ENCODE measurements around the gene RAB5IF. TPM values are rescaled to one million over a fixed set of nuclear protein-coding genes. Genes with fewer than 3 reads are reported as not detected.
A peak's percentile ranks its signal among the peaks of the same experiment; 100 is the strongest.

The RAB5IF gene
- total and polyA plus RNA-seq, 2 of the 13 experiments (the other 11 are each of a cell fraction or from before 2014, with no cell fraction given) = 261 to 305 TPM

DNA sequence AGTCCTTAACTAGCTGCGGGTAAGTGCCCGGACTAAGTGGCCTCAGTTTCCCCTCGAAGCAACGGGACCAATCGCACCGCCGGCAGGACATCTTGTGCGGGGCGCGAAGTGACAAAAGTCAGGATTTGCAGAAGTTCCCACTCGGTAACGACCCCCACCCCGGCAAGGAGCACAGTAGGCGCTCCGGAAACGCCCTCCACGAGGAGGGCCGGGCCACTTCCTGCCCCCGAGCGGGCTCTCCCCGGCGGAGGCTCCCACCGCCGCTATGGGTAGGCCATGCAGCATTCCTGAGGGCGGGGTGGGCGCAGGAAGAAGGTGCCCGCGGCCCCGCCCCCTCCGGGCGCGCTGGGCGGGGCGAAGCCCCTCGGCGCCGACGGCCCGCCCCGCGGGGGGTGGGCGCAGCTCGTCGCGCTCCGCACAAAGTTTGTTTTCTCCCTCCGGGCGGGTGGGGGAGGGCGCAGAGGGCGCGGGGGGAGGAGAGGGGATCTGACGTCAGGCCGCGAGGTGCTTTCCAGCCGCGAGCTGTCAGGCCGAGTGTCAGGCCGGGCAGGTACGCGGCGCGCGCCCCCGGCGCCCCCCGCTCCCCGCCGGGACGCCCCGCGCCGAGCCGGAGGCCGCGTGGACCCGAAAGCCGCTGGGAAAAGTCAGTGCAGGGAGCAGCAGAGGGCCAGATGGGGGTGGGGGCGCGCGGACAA is 32.3 kb upstream of the RAB5IF start, which contains the start of gene TGIF2 (continued):
- TF ChIP-seq, protein P1, sequence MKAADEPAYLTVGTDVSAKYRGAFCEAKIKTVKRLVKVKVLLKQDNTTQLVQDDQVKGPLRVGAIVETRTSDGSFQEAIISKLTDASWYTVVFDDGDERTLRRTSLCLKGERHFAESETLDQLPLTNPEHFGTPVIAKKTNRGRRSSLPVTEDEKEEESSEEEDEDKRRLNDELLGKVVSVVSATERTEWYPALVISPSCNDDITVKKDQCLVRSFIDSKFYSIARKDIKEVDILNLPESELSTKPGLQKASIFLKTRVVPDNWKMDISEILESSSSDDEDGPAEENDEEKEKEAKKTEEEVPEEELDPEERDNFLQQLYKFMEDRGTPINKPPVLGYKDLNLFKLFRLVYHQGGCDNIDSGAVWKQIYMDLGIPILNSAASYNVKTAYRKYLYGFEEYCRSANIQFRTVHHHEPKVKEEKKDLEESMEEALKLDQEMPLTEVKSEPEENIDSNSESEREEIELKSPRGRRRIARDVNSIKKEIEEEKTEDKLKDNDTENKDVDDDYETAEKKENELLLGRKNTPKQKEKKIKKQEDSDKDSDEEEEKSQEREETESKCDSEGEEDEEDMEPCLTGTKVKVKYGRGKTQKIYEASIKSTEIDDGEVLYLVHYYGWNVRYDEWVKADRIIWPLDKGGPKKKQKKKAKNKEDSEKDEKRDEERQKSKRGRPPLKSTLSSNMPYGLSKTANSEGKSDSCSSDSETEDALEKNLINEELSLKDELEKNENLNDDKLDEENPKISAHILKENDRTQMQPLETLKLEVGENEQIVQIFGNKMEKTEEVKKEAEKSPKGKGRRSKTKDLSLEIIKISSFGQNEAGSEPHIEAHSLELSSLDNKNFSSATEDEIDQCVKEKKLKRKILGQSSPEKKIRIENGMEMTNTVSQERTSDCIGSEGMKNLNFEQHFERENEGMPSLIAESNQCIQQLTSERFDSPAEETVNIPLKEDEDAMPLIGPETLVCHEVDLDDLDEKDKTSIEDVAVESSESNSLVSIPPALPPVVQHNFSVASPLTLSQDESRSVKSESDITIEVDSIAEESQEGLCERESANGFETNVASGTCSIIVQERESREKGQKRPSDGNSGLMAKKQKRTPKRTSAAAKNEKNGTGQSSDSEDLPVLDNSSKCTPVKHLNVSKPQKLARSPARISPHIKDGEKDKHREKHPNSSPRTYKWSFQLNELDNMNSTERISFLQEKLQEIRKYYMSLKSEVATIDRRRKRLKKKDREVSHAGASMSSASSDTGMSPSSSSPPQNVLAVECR (CRISPR knock-in tag; IDR thresholded peaks at IDR 0.05; ENCODE audit: borderline replicate concordance) = peak; percentile 92
- TF ChIP-seq SRY (CRISPR knock-in tag; IDR thresholded peaks at IDR 0.05) (peak; percentile 91), ZNF30 (CRISPR knock-in tag; IDR thresholded peaks at IDR 0.05) (no peak), POGZ (CRISPR knock-in tag; IDR thresholded peaks at IDR 0.05) (no peak; the same call in 1 of the 2 replicates), ZBTB20 (CRISPR knock-in tag; IDR thresholded peaks at IDR 0.05; ENCODE audit: borderline replicate concordance, low read depth) (peak; percentile 67), ZNF615 (CRISPR knock-in tag; IDR thresholded peaks at IDR 0.05; ENCODE audit: borderline replicate concordance) (no peak), RBAK (CRISPR knock-in tag; IDR thresholded peaks at IDR 0.05) (no peak), ISL2 (CRISPR knock-in tag; IDR thresholded peaks at IDR 0.05) (peak; percentile 80), HOXA7 (CRISPR knock-in tag; IDR thresholded peaks at IDR 0.05) (no peak), ATM (IDR thresholded peaks at IDR 0.05; ENCODE audit: borderline replicate concordance) (no peak), CREM (IDR thresholded peaks at IDR 0.05) (peak; percentile 34; the same call in 1 of the 2 replicates), CREM (CRISPR knock-in tag; IDR thresholded peaks at IDR 0.05) (no peak)
- TF ChIP-seq, protein P2, sequence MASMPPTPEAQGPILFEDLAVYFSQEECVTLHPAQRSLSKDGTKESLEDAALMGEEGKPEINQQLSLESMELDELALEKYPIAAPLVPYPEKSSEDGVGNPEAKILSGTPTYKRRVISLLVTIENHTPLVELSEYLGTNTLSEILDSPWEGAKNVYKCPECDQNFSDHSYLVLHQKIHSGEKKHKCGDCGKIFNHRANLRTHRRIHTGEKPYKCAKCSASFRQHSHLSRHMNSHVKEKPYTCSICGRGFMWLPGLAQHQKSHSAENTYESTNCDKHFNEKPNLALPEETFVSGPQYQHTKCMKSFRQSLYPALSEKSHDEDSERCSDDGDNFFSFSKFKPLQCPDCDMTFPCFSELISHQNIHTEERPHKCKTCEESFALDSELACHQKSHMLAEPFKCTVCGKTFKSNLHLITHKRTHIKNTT (CRISPR knock-in tag; IDR thresholded peaks at IDR 0.05) = no peak
- TF ChIP-seq, protein P3, sequence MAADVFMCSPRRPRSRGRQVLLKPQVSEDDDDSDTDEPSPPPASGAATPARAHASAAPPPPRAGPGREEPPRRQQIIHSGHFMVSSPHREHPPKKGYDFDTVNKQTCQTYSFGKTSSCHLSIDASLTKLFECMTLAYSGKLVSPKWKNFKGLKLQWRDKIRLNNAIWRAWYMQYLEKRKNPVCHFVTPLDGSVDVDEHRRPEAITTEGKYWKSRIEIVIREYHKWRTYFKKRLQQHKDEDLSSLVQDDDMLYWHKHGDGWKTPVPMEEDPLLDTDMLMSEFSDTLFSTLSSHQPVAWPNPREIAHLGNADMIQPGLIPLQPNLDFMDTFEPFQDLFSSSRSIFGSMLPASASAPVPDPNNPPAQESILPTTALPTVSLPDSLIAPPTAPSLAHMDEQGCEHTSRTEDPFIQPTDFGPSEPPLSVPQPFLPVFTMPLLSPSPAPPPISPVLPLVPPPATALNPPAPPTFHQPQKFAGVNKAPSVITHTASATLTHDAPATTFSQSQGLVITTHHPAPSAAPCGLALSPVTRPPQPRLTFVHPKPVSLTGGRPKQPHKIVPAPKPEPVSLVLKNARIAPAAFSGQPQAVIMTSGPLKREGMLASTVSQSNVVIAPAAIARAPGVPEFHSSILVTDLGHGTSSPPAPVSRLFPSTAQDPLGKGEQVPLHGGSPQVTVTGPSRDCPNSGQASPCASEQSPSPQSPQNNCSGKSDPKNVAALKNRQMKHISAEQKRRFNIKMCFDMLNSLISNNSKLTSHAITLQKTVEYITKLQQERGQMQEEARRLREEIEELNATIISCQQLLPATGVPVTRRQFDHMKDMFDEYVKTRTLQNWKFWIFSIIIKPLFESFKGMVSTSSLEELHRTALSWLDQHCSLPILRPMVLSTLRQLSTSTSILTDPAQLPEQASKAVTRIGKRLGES (CRISPR knock-in tag; IDR thresholded peaks at IDR 0.05; ENCODE audit: borderline replicate concordance) = no peak
- TF ChIP-seq, protein P4, sequence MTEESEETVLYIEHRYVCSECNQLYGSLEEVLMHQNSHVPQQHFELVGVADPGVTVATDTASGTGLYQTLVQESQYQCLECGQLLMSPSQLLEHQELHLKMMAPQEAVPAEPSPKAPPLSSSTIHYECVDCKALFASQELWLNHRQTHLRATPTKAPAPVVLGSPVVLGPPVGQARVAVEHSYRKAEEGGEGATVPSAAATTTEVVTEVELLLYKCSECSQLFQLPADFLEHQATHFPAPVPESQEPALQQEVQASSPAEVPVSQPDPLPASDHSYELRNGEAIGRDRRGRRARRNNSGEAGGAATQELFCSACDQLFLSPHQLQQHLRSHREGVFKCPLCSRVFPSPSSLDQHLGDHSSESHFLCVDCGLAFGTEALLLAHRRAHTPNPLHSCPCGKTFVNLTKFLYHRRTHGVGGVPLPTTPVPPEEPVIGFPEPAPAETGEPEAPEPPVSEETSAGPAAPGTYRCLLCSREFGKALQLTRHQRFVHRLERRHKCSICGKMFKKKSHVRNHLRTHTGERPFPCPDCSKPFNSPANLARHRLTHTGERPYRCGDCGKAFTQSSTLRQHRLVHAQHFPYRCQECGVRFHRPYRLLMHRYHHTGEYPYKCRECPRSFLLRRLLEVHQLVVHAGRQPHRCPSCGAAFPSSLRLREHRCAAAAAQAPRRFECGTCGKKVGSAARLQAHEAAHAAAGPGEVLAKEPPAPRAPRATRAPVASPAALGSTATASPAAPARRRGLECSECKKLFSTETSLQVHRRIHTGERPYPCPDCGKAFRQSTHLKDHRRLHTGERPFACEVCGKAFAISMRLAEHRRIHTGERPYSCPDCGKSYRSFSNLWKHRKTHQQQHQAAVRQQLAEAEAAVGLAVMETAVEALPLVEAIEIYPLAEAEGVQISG (CRISPR knock-in tag; IDR thresholded peaks at IDR 0.05) = peak; percentile 83
- TF ChIP-seq, protein P5, sequence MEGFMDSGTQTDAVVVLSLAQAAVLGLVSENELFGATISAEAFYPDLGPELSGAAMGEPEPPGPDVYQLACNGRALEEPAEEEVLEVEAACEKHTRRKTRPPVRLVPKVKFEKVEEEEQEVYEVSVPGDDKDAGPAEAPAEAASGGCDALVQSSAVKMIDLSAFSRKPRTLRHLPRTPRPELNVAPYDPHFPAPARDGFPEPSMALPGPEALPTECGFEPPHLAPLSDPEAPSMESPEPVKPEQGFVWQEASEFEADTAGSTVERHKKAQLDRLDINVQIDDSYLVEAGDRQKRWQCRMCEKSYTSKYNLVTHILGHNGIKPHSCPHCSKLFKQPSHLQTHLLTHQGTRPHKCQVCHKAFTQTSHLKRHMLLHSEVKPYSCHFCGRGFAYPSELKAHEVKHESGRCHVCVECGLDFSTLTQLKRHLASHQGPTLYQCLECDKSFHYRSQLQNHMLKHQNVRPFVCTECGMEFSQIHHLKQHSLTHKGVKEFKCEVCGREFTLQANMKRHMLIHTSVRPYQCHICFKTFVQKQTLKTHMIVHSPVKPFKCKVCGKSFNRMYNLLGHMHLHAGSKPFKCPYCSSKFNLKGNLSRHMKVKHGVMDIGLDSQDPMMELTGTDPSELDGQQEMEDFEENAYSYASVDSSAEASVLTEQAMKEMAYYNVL (CRISPR knock-in tag; IDR thresholded peaks at IDR 0.05; ENCODE audit: borderline replicate concordance) = peak; percentile 86

Measured in HepG2 (cell line).